HEK293T (cell line): ENCODE measurements around the gene ALPG.
A peak's percentile ranks its signal among the peaks of the same experiment; 100 is the strongest.
"Not testable (repeated sequence)": the region's sequence is repeated elsewhere in the genome, so short reads cannot be mapped to it uniquely, and the experiment has no call there.

Experiments
- CTCF ChIA-PET: fragments of 350-600 bp; formaldehyde crosslinking; extraction: SDS; loops from one replicate; lab custom pipeline; 2021; ENCODE audit warnings: antibody characterized with exemption, inconsistent platforms; lab: Yijun Ruan, JAX
- POLR2A ChIA-PET: fragments of 350-600 bp; formaldehyde crosslinking; extraction: SDS; loops from one replicate; lab custom pipeline; 2020; ENCODE audit warnings: antibody characterized with exemption, inconsistent platforms; lab: Yijun Ruan, JAX
- DNase-seq: peaks from one replicate; pipeline ENCODE4 v3.0.0; 2012; ENCODE audit warnings: mixed read lengths; ENCODE audit errors: extremely low spot score
- ARNT ChIP-seq: fragments of 450-650 bp; IDR thresholded peaks from 2 replicates; pipeline ENCODE4 v1.6.1; 2017; ENCODE audit warnings: mild to moderate bottlenecking
- BHLHE40 ChIP-seq: fragments of 450-650 bp; IDR thresholded peaks from 2 replicates; pipeline ENCODE4 v1.6.1; 2016; ENCODE audit warnings: mild to moderate bottlenecking, moderate library complexity, borderline replicate concordance
- CTBP1 ChIP-seq: fragments of 450-650 bp; IDR thresholded peaks from 2 replicates; pipeline ENCODE4 v1.6.1; 2016; ENCODE audit warnings: borderline replicate concordance
- ELF4 ChIP-seq: fragments of 450-650 bp; IDR thresholded peaks from 2 replicates; pipeline ENCODE4 v1.6.1; 2017; ENCODE audit warnings: antibody characterized with exemption
- FOXA1 ChIP-seq: fragments of 450-650 bp; IDR thresholded peaks from 2 replicates; pipeline ENCODE4 v1.6.1; 2016; ENCODE audit warnings: mild to moderate bottlenecking
- FOXK2 ChIP-seq: fragments of 450-650 bp; IDR thresholded peaks from 2 replicates; pipeline ENCODE4 v1.6.1; 2016; ENCODE audit warnings: mild to moderate bottlenecking
- FOXM1 ChIP-seq: fragments of 450-650 bp; IDR thresholded peaks from 2 replicates; pipeline ENCODE4 v1.6.1; 2017; ENCODE audit warnings: mild to moderate bottlenecking, borderline replicate concordance
- HDGF ChIP-seq: fragments of 450-650 bp; IDR thresholded peaks from 2 replicates; pipeline ENCODE4 v1.6.1; 2017; ENCODE audit warnings: antibody characterized with exemption, borderline replicate concordance
- L3MBTL2 ChIP-seq: fragments of 450-650 bp; conservative IDR thresholded peaks from 2 replicates; pipeline ENCODE4 v1.6.1; 2016; ENCODE audit warnings: mild to moderate bottlenecking
- LEF1 ChIP-seq: fragments of 450-650 bp; IDR thresholded peaks from 2 replicates; pipeline ENCODE4 v1.6.1; 2017; ENCODE audit warnings: mild to moderate bottlenecking, borderline replicate concordance
- NFRKB ChIP-seq: fragments of 450-650 bp; IDR thresholded peaks from 2 replicates; pipeline ENCODE4 v1.6.1; 2016; ENCODE audit warnings: mild to moderate bottlenecking, moderate library complexity
- SP1 ChIP-seq: fragments of 450-650 bp; IDR thresholded peaks from 2 replicates; pipeline ENCODE4 v1.6.1; 2017
- SUZ12 ChIP-seq: fragments of 450-650 bp; IDR thresholded peaks from 2 replicates; pipeline ENCODE4 v1.6.1; 2016; ENCODE audit warnings: mild to moderate bottlenecking
- TARDBP ChIP-seq: fragments of 450-650 bp; IDR thresholded peaks from 2 replicates; pipeline ENCODE4 v1.6.1; 2016
- ZNF384 ChIP-seq: fragments of 450-650 bp; IDR thresholded peaks from 2 replicates; pipeline ENCODE4 v1.6.1; 2016
- TF ChIP-seq, protein P1 (sequence below): fragments of 450-650 bp; IDR thresholded peaks from 2 replicates; pipeline ENCODE4 v1.6.1; 2016

ALPG gene

DNA sequence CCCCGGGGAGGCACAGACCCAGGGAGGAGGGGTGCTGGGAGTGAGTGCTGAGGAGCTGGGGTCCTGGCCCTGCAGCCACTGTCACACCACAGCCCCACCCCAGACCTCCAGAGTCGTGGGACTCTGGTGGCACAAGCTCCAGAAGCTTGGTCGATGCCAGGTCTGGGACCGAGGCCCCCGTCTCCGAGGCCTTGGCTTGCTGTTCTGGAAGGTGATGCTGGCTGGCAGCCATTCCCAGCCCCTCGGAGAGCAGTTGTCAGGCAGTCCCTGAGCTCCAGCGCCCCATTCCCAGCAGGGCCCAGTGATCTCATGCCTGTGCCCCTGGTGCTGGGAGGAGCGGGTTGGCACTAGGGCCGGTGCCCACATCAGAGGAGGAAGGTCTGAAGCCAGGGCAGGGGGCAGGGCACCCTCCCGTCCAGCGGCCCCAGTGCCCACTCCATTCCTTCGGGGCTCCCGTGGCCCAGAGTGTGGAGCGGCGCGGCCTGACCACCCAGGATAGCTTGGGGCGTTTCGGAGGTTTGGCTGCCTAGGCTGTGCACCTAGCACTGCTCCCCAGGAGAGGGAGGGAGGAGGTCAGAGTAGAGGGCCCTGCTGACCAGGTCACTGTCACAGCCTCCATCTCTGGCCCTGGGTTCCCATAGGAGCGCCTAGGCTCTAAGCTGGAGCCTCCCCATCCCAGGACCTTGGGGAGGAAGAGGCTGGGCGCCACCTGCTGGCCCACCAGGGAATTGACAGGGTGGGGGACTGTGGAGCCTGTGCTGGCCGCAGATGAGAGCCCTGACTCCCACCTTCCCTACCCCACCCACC, 32.5 kb downstream of the ALPG start:
- DNase-seq = no peak
- TF ChIP-seq SP1 (no peak), ZNF384 (no peak), HDGF (no peak), ARNT (no peak), FOXM1 (no peak), SUZ12 (no peak)
- TF ChIP-seq, protein P1, sequence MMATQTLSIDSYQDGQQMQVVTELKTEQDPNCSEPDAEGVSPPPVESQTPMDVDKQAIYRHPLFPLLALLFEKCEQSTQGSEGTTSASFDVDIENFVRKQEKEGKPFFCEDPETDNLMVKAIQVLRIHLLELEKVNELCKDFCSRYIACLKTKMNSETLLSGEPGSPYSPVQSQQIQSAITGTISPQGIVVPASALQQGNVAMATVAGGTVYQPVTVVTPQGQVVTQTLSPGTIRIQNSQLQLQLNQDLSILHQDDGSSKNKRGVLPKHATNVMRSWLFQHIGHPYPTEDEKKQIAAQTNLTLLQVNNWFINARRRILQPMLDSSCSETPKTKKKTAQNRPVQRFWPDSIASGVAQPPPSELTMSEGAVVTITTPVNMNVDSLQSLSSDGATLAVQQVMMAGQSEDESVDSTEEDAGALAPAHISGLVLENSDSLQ = no peak
- CTCF ChIA-PET = interaction anchor here (0.6 to 1.7 kb wide), 8 partner anchors 44 to 539 kb away, joined by 3 to 13 read pairs (median 4); no protein-coding TSS in a partner anchor
- POLR2A ChIA-PET = no interaction called here

DNA sequence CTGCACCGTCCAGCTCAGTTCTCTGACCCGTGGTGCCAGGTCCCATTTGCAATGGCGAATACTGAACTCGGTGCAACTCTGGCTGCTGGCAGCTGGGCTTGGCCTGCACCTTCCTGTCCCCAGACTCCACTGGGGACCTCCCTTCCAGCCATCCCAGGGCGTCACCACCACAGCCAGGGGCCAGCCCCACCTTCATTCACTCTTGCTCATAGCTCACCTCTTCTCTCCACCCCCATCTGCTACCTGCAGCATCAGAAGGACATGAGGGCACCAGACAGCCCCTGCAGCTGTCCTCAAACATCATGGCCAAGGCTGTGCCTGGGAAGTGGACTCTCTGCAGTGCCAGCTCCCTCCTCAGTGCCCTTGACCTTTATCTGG, 33.1 kb downstream of the ALPG start:
- ChIA-PET POLR2A (no interaction called here), CTCF (interaction anchor here (0.6 to 1.7 kb wide), 9 partner anchors 45 to 539 kb away, joined by 3 to 13 read pairs (median 3); no protein-coding TSS in a partner anchor)
- DNase-seq = no peak
- TF ChIP-seq NFRKB = no peak
- no peak for TF ChIP-seq FOXM1
- TF ChIP-seq, protein P1 = no peak
- TF ChIP-seq FOXK2 = no peak
- TF ChIP-seq LEF1 = no peak
- TF ChIP-seq BHLHE40 = no peak
- TF ChIP-seq FOXA1 = no peak
- TF ChIP-seq SP1 = no peak
- TF ChIP-seq L3MBTL2 = no peak
- TF ChIP-seq ARNT = no peak
- TF ChIP-seq TARDBP = no peak
- no peak for TF ChIP-seq ELF4

DNA sequence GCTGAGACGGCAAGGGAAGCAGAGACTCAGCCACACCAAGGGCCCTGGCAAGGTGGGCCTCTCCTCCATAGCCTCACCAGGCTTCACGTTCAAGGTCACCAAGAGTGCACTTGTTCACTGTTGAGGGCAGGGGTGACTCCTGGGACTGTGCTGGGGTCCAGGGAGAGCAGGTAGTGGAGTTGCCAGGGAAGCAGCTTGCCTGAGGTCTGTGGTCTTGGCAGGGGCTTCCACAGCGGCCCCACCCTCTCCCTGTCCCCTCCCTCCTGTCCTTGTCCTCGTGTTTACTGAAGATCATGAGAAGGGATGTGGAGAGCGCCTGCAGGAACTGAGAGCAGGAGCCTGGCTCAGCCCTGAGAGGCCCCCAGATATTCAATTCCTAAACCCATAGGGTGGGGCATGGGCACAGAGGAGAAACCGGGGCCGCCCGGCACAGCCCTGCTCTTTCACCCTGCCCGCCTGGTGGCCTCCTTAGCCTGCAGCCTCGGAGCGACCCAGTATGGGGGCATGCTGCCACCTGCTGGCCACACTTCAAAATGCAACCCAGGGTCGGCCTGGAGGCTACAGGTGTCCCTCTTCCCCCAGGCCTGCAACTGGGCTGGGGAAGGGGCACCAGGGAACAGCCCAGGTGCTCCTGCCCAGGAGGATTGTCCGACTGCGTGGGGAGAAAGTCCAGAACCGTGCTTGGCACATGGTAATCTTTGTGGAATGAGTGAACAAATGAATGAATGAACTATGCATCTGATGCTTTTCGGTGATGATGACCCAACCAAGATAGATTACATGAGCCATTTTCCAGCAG, 33.8 kb downstream of the ALPG start:
- POLR2A ChIA-PET = not testable (repeated sequence)
- peak; percentile 77 for DNase-seq
- CTCF ChIA-PET = interaction anchor here (0.7 to 1.7 kb wide), 8 partner anchors 68 to 540 kb away, joined by 3 to 13 read pairs (median 3); no protein-coding TSS in a partner anchor

DNA sequence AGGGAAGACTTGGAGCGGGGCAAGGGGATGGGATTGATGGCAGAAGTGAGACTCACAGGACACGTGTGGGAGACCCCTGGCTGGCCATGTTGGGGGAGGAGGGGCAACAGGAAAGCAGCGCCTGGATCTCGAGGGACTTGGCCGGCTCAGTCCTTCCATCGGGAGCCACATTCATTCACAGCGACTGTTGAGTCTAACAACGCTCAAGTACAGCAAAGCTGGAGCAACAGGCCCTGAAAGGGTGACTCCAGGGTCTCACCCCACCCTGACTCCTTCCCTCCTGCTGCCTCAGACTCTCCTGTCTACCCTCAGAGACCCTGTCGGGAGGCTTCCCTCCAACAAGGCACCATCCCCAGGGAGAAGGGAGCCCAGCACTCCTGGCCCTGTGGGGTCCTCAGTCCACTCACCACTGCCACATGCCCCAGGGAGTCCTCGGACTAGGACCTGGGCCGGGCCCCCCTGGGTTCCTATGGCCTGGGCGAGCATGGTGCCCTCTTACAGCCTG, 34.6 kb downstream of the ALPG start:
- DNase-seq = no peak
- POLR2A ChIA-PET = no interaction called here
- CTCF ChIA-PET = interaction anchor here (1.2 kb wide), 1 partner anchor 74 kb away, joined by 3 read pairs; no protein-coding TSS in a partner anchor
- no peak for TF ChIP-seq FOXA1
- TF ChIP-seq SP1 = no peak
- TF ChIP-seq ZNF384 = no peak
- no peak for TF ChIP-seq FOXM1
- no peak for TF ChIP-seq FOXK2
- no peak for TF ChIP-seq HDGF
- no peak for TF ChIP-seq ELF4
- TF ChIP-seq BHLHE40 = no peak
- no peak for TF ChIP-seq CTBP1
- TF ChIP-seq, protein P1 = no peak
- no peak for TF ChIP-seq ARNT
- TF ChIP-seq SUZ12 = no peak

DNA sequence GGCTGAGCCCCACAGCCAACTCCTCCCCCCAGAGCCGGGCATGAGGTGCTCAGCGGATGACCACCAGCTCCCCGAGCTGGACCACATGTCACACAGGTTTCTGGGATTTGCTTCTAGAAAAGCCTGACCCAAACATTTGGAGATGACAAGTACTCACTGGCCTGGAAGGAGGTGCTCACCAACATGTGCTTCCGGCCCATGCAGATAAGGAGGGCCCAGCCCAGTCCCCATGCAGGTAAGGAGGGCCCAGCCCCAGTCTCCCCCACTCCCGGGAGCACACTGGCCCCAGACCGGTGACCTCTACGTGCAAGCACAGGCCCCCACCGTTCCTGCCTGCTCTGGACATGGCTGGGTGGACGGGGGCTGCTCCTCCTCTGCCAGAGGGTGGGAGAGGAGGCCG, 35.3 kb downstream of the ALPG start:
- DNase-seq, POLR2A ChIA-PET, CTCF ChIA-PET: not testable (repeated sequence)

DNA sequence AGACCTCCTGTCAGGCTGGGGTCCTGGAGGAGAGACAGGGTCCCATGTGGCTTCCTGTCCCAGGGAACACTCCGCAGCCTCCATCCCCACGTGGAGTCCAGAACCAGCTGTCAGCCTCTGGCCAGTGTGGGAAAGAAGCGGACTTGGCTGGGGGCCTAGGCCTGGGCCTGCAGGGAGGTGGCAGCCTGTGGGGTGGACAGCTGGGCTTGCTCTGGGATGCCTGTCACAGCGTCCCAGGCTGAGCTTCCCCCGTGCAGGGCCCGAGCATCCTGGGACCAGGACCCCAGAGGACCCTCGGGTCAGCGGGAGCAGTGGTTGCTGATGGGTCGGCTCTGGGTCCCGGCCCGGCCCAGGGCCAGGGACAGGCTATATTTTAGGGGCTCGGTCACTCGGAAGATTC, 35.8 kb downstream of the ALPG start:
- DNase-seq, POLR2A ChIA-PET, CTCF ChIA-PET: not testable (repeated sequence)

DNA sequence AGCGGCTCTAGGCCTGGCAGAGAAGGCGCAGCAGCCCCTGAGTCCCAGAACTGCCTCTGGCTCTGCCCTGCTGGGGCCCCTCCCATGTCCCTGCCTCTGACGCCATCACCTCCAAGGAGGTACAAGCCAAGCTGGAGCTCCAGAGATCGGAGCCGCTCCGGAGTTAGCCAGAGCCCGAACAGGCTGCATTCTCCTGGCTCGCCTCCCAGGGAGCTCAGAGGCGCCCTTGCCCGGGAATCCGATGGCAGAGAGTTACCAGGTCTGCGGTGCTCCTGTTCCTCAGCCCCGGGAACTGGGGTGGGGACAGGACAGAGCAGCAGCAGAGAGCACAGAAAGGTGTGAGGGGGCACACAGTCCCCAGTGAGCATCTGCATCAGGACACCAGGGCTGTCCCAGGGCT, 36.4 kb downstream of the ALPG start:
- DNase-seq, POLR2A ChIA-PET, CTCF ChIA-PET: not testable (repeated sequence)

DNA sequence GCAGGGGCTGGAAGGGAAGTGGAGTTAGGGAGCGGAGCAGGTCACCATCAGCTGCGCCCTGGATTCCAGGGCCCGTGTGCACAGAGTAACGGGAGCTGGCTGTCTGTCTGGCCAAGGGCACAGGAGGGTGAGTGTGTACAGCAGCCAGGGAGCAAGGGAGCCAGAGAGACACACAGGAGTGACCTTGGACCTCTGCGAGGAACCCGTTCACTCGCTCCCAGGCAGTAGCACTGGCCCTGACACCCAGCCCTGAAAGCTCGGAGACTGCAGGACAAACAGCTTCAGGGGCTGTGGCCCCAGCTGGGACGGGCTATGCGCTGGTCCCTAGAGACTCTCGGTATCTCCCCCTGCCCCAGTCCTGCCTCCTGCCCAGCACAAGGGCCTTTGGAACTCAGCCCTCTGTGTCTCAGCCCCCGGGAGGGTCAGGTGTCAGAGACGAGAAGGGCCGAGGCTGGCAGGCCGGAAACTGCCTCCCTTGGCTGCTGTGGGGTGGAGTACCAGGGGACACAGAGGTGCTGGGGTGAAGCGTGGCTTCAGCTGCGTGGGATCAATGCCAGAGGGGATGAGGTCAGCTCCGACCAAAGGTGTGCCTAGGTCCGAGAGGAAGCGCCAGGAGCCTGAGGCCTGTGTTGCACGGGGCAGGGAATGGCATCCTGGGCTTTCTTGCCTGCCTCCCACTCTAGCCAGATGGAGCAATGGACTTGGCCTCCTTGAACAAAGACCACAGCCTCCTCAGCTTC, 37.2 kb downstream of the ALPG start:
- POLR2A ChIA-PET = not testable (repeated sequence)
- CTCF ChIA-PET = interaction anchor here (0.7 kb wide), 1 partner anchor 590 kb away, joined by 3 read pairs; no protein-coding TSS in a partner anchor

More for the DNA sequence above, 37.2 kb downstream of the ALPG start:
- DNase-seq = not testable (repeated sequence)
